Measurements from ENCODE around the gene EFCAB11.

- TF ChIP-seq POLR2AphosphoS5 (IDR thresholded peaks at IDR 0.05; ENCODE audit: control insufficient read depth, insufficient read depth, low read depth, low read length) (no peak), MECOM (CRISPR knock-in tag; IDR thresholded peaks at IDR 0.05) (no peak), NFRKB (IDR thresholded peaks at IDR 0.05; ENCODE audit: low read depth) (no peak), BHLHE40 (IDR thresholded peaks at IDR 0.05; ENCODE audit: low read length) (no peak), NFE2L1 (tag; IDR thresholded peaks at IDR 0.05; ENCODE audit: borderline replicate concordance, low read depth) (no peak), RFX5 (IDR thresholded peaks at IDR 0.05; ENCODE audit: low read depth, low read length) (no peak), NRF1 (conservative IDR thresholded peaks at IDR 0.05 in 1 of 2, IDR thresholded peaks at IDR 0.05 in 1 of 2) (no peak), PHF8 (IDR thresholded peaks at IDR 0.05; ENCODE audit: borderline replicate concordance, low read length) (no peak), PKNOX1 (IDR thresholded peaks at IDR 0.05) (no peak)
- TF ChIP-seq, protein P1, sequence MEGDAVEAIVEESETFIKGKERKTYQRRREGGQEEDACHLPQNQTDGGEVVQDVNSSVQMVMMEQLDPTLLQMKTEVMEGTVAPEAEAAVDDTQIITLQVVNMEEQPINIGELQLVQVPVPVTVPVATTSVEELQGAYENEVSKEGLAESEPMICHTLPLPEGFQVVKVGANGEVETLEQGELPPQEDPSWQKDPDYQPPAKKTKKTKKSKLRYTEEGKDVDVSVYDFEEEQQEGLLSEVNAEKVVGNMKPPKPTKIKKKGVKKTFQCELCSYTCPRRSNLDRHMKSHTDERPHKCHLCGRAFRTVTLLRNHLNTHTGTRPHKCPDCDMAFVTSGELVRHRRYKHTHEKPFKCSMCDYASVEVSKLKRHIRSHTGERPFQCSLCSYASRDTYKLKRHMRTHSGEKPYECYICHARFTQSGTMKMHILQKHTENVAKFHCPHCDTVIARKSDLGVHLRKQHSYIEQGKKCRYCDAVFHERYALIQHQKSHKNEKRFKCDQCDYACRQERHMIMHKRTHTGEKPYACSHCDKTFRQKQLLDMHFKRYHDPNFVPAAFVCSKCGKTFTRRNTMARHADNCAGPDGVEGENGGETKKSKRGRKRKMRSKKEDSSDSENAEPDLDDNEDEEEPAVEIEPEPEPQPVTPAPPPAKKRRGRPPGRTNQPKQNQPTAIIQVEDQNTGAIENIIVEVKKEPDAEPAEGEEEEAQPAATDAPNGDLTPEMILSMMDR (IDR thresholded peaks at IDR 0.05 in 2 of 3, conservative IDR thresholded peaks at IDR 0.05 in 1 of 3; ENCODE audit: insufficient read depth in 2 of 3, low read depth in 1 of 3, low read length in 3 of 3) = no peak
- TF ChIP-seq, protein P2, sequence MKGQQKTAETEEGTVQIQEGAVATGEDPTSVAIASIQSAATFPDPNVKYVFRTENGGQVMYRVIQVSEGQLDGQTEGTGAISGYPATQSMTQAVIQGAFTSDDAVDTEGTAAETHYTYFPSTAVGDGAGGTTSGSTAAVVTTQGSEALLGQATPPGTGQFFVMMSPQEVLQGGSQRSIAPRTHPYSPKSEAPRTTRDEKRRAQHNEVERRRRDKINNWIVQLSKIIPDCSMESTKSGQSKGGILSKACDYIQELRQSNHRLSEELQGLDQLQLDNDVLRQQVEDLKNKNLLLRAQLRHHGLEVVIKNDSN (CRISPR knock-in tag; IDR thresholded peaks at IDR 0.05) = no peak
- TF ChIP-seq, protein P3, sequence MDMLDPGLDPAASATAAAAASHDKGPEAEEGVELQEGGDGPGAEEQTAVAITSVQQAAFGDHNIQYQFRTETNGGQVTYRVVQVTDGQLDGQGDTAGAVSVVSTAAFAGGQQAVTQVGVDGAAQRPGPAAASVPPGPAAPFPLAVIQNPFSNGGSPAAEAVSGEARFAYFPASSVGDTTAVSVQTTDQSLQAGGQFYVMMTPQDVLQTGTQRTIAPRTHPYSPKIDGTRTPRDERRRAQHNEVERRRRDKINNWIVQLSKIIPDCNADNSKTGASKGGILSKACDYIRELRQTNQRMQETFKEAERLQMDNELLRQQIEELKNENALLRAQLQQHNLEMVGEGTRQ (CRISPR knock-in tag; IDR thresholded peaks at IDR 0.05) = no peak
Measured at GRCh38 chr14:89798212-89798773, 156.2 kb downstream of the EFCAB11 start.
